SU-DHL-6 (cell line): ENCODE measurements around the gene JOSD1.
A peak's percentile ranks its signal among the peaks of the same experiment; 100 is the strongest.

ENCODE experiments used
- H2AFZ ChIP-seq: fragments of 200-600 bp; sonication (generic); 2 replicates; pipeline ENCODE4 v1.6.1; 2014; ENCODE audit warnings: low read depth, mild to moderate bottlenecking, moderate library complexity, mixed read lengths, antibody characterized with exemption, low read length; ENCODE audit not compliant: severe bottlenecking
- H3F3A ChIP-seq: fragments of 200-600 bp; shearing (Covaris generic); 2 replicates; pipeline ENCODE4 v1.6.0; 2016; ENCODE audit warnings: antibody characterized with exemption, mild to moderate bottlenecking; ENCODE audit not compliant: insufficient read depth
- H3K27ac ChIP-seq: fragments of 200-600 bp; sonication (generic); 2 replicates; pipeline ENCODE4 v1.5.1; 2016; ENCODE audit warnings: low read depth, mild to moderate bottlenecking, low read length, moderate library complexity, mixed read lengths
- H3K27me3 ChIP-seq: fragments of 200-600 bp; sonication (generic), shearing (Covaris generic); 2 replicates; pipeline ENCODE4 v1.6.0; 2014; ENCODE audit warnings: mild to moderate bottlenecking, low read length
- H3K36me3 ChIP-seq: fragments of 200-600 bp; sonication (generic); 2 replicates; pipeline ENCODE4 v1.6.1; 2014; ENCODE audit warnings: mild to moderate bottlenecking, low read length, mixed read lengths
- H3K4me2 ChIP-seq: fragments of 300-600, 200-600 bp; shearing (Covaris generic), sonication (generic); 2 replicates; pipeline ENCODE4 v1.6.0; 2014; ENCODE audit warnings: low read length, low read depth, mild to moderate bottlenecking; ENCODE audit not compliant: poor library complexity, severe bottlenecking
- H3K4me3 ChIP-seq: fragments of 200-600 bp; sonication (generic); 2 replicates; pipeline ENCODE4 v1.5.1; 2014; ENCODE audit warnings: antibody characterized with exemption, low read length, mild to moderate bottlenecking, mixed read lengths; ENCODE audit not compliant: insufficient read depth, poor library complexity, severe bottlenecking
- H3K79me2 ChIP-seq: fragments of 200-600 bp; sonication (generic); 2 replicates; pipeline ENCODE4 v1.6.1; 2014; ENCODE audit warnings: mild to moderate bottlenecking, low read length, moderate library complexity; ENCODE audit not compliant: insufficient read depth
- H3K9ac ChIP-seq: fragments of 200-600 bp; sonication (generic); 2 replicates; pipeline ENCODE4 v1.7.0; 2014; ENCODE audit warnings: mild to moderate bottlenecking, low read length
- H3K9me2 ChIP-seq: fragments of 200-600 bp; sonication (generic); replicated peaks from 2 replicates; pipeline ENCODE4 v1.6.1; 2014; ENCODE audit warnings: low read length; ENCODE audit not compliant: insufficient read depth
- H3K9me3 ChIP-seq: fragments of 200-600 bp; sonication (generic); 2 replicates; pipeline ENCODE4 v1.6.1; 2014; ENCODE audit warnings: low read length, mixed read lengths; ENCODE audit not compliant: insufficient read depth
- H4K20me1 ChIP-seq: fragments of 200-600 bp; sonication (generic); 2 replicates; pipeline ENCODE4 v1.6.1; 2014; ENCODE audit warnings: low read depth, mild to moderate bottlenecking, antibody characterized with exemption, low read length, moderate library complexity, mixed read lengths
- CTCF ChIP-seq: fragments of 200-600 bp; sonication (generic); IDR thresholded peaks from one replicate; pipeline ENCODE4 v1.5.1; 2017; ENCODE audit warnings: antibody characterized with exemption, mild to moderate bottlenecking, low read length, moderate library complexity; ENCODE audit not compliant: insufficient read depth, poor library complexity, severe bottlenecking
- EZH2phosphoT487 ChIP-seq: fragments of 200-600 bp; sonication (generic), shearing (Covaris generic); conservative IDR thresholded peaks from 2 replicates; pipeline ENCODE4 v1.6.1; 2018; ENCODE audit warnings: mild to moderate bottlenecking, antibody characterized with exemption, low read length, moderate library complexity, mixed read lengths

The JOSD1 gene

DNA sequence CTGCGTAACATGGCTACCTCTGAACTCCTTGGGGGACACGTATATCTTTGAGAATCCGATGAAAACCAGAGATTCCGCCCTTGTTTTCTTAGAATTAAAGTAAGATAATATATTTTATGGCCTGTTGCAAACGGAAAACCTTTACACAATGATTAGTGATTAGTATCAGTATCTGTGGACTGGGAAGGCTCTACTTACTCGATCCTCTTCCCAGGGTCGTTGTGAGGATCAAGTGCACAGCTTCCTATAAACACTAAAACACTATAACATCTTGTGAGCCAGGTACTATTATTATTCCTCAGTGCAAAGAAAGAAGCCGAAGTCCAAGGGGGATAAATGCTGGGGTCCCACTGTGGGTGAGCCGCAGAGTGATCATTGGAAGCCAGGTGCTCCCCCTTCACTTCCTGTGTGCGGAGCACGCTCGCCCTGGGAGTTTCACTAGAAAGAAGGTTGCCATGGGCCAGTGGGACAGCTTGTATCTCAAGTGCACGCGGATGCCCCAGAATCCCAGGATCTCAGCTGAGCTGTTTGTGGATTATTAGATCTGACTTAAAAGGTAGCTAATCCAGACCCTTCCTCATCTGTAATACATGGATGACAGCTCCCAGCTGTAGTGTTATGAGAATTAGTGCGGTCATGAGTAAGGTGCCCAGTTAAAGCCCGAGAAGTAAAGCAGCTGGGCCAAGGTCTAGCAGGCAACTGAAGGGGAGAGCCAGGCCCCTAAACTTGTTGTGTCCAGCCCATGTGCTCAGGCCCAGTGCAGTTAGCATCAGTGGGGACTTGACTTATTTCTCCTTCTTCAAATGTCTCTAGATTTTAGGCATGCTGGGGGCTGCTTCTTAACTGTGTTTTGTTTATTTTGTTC, 43.5 kb downstream of the JOSD1 start:
- H3K27ac ChIP-seq, result 0 out of 2 replicates have a peak overlapping the region, but pooled peaks have one; percentile 68
- no peaks in the 10 kb centered on the region for H3K79me2 ChIP-seq
- H2AFZ ChIP-seq, result peak overlapping the region; percentile 98
- peak overlapping the region; percentile 92 for H3K4me2 ChIP-seq
- no peaks in the 10 kb centered on the region for H4K20me1 ChIP-seq
- TF ChIP-seq EZH2phosphoT487 (no peak), CTCF (no peak)
- H3K36me3 ChIP-seq, result no peaks in the 10 kb centered on the region
- no peaks in the 10 kb centered on the region for H3K27me3 ChIP-seq
- H3K9me2 ChIP-seq, result no peaks in the 10 kb centered on the region
- H3K9me3 ChIP-seq, result no peaks in the 10 kb centered on the region
- peak overlapping the region; percentile 88 for H3K4me3 ChIP-seq
- H3K9ac ChIP-seq, result peak overlapping the region; percentile 74
- H3F3A ChIP-seq, result peaks cover 4% of the 10 kb centered on the region; the same call in 1 of the 2 replicates

DNA sequence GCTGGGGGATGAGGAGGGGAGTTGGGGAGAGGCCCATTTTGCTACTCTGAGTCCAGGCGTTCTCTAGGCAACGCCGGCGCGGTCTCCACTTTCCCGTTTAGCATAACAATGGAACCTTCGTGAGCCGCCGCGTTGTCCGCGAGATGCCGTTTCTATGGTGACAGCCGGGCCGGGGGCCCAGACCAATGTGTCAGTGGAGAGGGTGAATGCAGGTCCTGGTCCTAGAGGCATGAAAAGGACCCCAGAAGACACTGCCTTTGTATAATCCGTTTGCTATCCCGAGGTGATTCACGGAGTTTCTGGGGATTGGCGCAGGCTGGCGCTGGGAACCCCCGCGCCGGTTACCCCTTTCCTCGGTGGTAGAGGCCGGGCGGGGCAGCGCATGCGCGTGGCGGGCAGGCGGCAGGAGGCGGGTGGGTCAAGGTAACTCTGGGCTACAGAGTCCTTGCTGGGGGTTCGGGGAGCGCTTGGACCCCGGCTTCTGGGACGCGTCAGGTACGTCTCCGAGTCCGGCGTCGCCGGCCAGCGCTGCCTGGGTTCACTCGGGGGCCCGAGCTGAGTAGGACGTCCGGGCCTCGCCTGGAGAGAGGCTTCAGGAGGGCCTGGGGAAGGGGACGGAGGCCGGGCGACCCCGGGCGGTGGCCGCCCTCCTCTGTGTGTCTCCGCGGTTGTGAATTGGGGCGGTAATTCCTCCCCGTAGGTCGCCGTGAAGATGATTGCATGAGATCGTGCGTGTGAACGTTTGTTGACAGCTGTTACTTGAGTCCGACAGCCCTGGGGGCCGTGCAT, 44.3 kb downstream of the JOSD1 start, which contains the start of the genes CBY1 and FAM227A:
Gene CBY1 (plus strand): TSS at position 383 of the 789 bp plus-strand sequence. CDS start 11,417 bp downstream, outside the sequence.
Gene FAM227A (minus strand): TSS at position 137 of the 789 bp plus-strand sequence. CDS start 6,224 bp downstream, outside the sequence.
- no peak for TF ChIP-seq EZH2phosphoT487
- no peak for TF ChIP-seq CTCF
- H3K9ac ChIP-seq, result peak within 1 kb of the TSS; percentile 74
- peak within 1 kb of the TSS; percentile 92 for H3K4me2 ChIP-seq
- peak within 1 kb of the TSS; percentile 88 for H3K4me3 ChIP-seq
- no peaks in the 10 kb centered on the region for H3K36me3 ChIP-seq
- no peaks in the 10 kb centered on the region for H3K9me2 ChIP-seq
- no peaks in the 10 kb centered on the region for H3K9me3 ChIP-seq
- no peaks in the 10 kb centered on the region for H3K27me3 ChIP-seq
- H3K27ac ChIP-seq, result peak within 1 kb of the TSS; percentile 68
- H3K79me2 ChIP-seq, result no peaks in the 10 kb centered on the region
- H4K20me1 ChIP-seq, result no peaks in the 10 kb centered on the region
- H2AFZ ChIP-seq, result peak within 1 kb of the TSS; percentile 98
- peaks cover 4% of the 10 kb centered on the region; the same call in 1 of the 2 replicates for H3F3A ChIP-seq

- TF ChIP-seq EZH2phosphoT487, result no peak
- TF ChIP-seq CTCF, result no peak
These were observed 45.1 kb downstream of the JOSD1 start for GRCh38 chr22:38655519-38656255.

More at GRCh38 chr22:38655519-38656255, 45.1 kb downstream of the JOSD1 start:
- Histone ChIP-seq H3K27me3 (no peaks in the 10 kb centered on the region), H3K4me3 (peak overlapping the region; percentile 88), H3K36me3 (no peaks in the 10 kb centered on the region), H3K4me2 (peak overlapping the region; percentile 92), H4K20me1 (no peaks in the 10 kb centered on the region), H3F3A (peaks cover 4% of the 10 kb centered on the region; the same call in 1 of the 2 replicates), H3K27ac (no peak overlapping the region), H2AFZ (peak overlapping the region; percentile 98), H3K9me2 (no peaks in the 10 kb centered on the region), H3K9ac (peak overlapping the region; percentile 74), H3K9me3 (no peaks in the 10 kb centered on the region), H3K79me2 (no peaks in the 10 kb centered on the region)
